UCSD-AML1 (cell line): ENCODE results near the gene LRRTM4.
"Not testable (repeated sequence)": the region's sequence is repeated elsewhere in the genome, so short reads cannot be mapped to it uniquely, and the experiment has no call there.

Source experiments
- DNase-seq: peaks from one replicate; lab custom pipeline; 2025; ENCODE audit not compliant: unreplicated experiment; lab: John Stamatoyannopoulos, UW

The LRRTM4 gene

DNA sequence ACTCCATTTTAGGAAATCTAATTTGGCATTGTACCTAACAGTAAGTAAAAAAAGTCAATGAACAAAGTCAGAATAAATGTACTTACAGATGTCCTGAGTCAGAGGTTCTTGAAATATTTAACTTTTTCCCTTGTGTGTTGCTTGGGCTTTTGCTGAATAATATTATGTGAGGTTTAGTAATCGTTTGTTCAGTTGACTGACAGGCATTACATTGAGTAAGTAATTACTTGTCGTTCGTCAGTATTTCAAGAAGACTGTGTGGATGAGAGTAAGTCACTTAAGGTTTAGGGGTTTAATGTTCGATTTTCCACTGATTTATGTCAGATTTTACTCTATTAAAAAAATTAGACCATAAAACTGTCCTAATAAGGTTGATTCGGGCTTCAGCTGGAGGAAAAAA lies 342.9 kb downstream of the LRRTM4 start:
- no peak for DNase-seq

DNA sequence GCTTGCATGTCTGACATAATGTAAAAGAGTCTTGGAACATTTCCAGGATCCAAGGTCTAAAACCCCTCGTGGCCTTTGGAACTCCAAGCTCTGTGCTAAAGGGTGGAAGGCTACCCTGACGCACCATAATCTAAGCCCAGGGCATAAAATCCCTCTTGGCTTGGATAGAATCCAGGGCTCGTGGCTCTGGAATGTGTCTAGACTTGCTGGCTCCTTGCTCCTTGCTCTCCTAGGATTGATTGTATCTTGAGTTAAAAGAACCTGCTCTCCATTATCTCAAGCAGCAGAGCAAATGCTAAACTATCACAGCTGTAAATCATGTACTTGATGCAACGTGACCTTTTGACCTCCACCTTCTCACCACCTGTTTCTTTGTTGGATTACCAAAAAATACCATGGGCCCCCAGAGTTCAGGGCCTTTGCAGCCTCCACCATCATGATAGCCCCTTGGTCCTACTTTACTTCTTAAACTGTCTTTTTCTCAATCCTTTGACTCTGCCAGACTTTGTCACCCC lies 346.9 kb downstream of the LRRTM4 start:
- not testable (repeated sequence) for DNase-seq

DNA sequence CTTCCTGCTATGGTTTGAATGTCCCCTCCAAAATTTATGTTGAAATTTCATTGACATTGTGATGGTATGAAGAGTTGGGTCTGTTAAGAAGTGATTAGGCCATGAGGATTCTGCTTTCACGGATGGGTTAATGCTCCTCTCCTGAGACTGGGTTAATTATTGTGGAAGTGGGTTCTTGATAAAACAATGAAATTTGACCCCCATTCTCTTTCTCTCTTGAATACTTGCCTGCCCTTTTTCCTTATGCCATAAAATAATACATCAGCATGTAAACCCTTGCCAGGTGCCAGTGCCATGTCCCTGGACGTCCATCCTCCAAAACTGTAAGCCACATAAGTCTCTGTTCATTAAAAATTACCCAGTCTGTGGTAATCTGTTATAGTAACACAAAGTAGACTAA lies 352.8 kb downstream of the LRRTM4 start:
- DNase-seq: no peak

DNA sequence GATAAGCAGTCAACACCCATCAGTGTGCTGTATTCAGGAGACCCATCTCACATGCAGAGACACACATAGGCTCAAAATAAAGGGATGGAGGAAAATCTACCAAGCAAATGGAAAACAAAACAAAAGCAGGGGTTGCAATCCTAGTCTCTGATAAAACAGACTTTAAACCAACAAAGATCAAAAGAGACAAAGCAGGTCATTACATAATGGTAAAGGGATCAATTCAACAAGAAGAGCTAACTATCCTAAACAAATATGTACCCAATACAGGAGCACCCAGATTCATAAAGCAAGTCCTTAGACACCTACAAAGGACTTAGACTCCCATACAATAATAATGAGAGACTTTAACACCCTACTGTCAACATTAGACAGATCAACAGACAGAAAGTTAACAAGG lies 358.2 kb downstream of the LRRTM4 start:
- not testable (repeated sequence) for DNase-seq

DNA sequence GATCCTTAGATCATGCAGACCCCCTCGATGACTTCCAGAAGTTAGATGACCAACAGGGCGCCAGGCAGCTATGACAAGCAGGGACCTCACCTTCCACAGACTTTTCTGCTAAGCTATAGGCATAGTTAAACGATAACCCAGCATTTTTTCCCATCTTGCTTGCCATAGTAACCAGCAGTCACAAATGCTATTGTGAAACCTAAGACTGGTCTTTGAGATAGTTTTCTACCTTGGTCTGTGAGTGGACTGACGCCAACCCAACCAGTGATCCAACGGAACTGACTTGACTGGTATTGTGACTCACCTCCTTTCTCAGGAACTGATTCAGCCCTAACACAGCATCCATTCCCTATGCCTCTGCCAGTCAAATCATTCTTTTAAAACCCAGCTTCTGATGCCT lies 361.2 kb downstream of the LRRTM4 start:
- no peak for DNase-seq

DNA sequence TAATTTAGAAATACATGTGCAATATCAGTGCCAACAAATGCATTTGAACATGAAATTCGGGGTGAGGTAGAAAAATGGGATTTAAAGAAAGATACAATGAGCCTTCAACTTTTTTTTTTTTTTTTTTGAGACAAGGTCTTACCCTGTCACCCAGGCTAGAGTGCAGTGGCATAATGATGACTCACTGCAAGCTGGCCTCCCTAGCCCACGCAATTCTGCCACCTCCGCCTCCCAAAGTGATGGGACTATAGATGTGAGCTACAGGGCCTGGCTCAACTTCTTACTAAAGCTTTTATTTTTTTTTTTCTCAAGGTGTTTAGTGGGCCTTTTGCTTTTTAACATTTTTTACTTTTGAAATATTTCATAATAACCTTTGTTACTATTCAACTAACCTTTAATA lies 365.6 kb downstream of the LRRTM4 start:
- no peak for DNase-seq

DNA sequence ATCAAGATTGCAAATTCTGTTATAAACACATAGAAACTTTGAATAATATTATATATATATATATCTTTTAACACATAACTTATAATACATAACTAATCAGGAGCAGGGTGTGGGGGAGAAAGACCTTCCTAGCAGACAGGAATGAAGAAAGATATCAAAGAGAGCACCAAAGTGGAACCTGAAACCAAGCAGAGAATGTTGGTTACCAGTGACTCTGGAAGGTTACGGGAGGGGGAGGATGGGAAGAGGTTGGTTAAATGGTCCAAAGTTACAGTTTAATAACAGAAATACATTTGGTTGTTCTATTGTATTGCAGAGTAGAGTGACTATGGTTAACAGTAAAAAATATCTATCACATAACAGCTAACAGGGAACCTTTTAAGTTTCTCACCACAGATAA lies 366.7 kb downstream of the LRRTM4 start:
- no peak for DNase-seq

DNA sequence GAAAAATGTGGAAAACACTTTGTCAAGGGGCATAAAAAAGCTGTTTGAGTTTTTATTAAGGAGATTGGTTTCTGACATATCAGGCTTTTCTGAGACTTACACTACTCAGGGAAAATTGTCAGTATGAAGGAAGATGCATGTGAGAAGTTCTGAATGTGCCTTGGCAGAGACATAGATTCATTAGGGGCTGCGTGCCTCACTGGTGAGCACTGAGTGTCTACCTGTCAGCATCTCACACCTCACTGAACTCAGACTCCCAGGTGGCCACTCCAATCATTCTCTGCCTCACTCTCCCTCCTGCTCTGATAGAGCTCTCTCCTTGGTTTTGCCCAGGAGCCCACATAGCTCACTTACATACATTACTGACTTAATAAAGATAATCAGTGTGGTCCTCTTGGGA lies 372.6 kb downstream of the LRRTM4 start:
- no peak for DNase-seq

DNA sequence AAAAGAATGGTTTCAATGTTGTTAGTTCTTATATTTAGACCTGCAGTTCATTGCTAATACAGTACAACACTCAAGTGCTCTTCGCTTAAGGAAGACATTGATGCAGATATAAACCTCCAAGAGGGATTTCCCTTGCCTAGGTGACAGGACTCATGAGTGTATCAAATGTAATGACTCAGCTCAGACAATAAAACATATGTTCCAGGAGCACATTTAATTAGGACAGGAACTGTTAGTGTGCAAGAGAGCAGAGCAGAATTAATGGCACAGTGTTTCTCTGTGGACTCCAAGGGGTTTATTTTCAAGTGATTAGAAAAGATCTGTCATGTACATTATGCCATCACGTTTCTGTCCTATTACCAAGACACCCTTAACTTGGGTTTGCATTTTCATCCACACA lies 375.0 kb downstream of the LRRTM4 start:
- DNase-seq: no peak

DNA sequence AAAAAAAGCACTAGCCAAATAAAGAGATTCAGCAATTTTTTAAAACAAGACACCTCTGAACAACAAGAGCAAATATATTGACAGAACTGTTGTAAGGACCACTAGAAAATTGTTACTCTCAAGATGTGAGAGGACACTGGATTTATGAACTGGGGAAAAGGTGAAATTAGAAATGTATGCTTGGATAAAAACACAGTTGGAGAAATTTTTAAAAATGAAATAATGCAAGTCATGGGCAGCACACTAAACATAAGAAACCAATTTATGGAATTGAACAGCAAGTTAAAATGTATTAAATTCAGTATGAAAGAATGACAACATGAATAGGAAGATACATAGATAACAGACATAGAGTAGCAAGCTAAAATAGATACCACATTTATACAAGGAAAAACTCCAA lies 377.4 kb downstream of the LRRTM4 start:
- DNase-seq: no peak

DNA sequence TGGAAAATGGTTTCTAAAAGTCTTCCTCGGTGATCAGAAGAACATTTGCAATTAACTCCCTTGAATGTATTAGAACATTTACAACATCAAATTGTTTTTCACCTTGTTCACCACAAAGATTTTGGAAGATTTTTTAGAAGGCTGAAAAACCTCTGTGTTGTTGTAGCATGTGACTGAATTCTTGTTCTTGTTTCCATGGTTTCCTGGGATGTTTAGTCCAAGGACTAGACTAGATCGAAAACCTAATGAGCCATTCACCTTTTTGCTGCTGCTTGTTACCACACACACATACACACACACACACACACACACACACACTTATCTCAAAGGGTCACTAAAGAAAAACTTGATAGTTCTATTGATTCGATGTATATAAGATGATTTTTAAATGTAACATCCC lies 380.0 kb downstream of the LRRTM4 start:
- no peak for DNase-seq

DNA sequence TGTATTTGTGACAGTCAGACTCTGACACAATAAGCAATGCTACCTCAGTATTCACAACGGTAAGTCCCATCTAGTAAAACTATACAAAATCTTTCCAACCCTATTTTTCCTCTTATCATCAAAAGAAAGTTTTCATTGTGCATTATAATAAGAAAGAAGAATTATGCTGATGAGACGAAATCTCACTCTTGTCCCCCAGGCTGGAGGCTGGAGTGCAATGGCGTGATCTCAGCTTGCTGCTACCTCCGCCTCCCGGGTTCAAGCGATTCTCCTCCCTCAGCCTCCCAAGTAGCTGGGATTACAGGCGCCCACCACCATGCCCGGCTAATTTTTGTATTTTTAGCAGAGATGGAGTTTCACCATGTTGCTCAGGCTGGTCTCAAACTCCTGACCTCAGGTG lies 393.7 kb downstream of the LRRTM4 start:
- not testable (repeated sequence) for DNase-seq

DNA sequence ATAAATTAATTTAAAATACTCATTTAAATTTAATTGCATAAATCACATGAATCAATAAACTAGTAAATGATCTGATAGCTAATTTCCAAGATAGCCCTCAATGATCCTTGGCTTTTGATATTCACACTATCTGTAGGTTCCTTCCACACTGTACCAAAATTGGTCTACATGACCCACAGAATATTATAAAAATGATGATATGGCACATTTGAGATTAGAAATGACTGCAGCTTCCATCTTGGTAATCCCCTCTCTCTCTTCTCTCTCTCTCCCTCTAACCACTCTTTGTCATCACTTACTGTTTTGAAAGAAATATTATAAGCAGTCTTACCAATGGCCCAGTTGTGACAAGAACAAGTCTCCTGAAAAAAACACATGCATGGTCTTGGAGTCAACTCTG lies 394.8 kb downstream of the LRRTM4 start:
- no peak for DNase-seq

DNA sequence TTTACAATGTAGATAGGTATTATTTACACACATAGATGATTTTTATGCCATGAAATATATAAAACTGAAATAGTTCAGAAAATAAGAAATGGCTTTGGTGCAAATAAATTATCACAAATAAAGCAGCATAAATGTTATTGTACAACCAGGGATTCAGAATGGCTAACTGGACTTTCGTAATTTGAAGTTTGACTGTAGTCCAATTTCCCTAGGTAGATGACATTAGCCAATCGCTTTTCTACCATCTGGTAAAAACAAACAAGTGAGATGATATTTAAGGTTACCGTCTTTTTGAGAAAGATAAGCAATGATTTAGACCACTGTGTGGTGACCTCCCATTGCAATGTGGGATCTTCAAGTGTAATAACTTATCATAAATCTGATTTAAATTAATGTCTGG lies 400.7 kb downstream of the LRRTM4 start:
- DNase-seq: no peak

DNA sequence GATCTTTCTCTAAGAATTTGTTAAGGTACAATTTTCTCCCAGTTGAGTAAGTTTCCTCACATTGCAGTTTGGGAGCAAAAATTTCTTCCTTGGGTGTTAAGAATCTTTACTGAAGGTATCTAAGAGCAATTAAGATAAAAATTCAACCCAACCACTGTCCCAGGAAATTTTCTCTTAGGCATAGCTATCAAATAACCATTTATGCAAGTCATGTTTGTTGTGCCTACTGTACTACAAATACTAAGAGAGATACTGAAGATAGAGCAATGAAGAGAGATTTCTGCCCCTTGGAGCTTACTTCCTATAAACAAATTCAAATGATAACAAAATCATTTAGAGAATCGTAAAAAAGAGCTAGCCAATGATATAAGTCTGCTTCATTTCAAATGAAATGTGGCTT lies 402.8 kb downstream of the LRRTM4 start:
- no peak for DNase-seq

DNA sequence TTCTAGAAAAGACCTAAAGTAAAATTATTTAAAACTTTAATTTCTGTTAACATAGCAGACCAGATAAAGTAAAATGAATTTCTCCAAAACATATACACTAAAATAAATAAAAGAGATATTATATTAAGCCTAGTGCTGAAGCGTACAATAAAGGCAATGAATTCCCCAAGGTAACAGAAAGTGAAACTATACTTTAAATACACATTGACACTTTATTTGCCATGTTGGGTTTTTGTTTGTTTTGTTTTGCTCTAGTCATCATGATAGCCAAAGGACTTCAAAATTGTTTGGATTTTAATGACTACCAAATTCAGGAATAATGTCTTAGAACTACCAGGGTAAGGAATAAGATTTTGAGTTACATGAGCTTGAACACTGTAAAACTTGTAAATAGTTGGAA lies 413.3 kb downstream of the LRRTM4 start:
- DNase-seq: no peak

DNA sequence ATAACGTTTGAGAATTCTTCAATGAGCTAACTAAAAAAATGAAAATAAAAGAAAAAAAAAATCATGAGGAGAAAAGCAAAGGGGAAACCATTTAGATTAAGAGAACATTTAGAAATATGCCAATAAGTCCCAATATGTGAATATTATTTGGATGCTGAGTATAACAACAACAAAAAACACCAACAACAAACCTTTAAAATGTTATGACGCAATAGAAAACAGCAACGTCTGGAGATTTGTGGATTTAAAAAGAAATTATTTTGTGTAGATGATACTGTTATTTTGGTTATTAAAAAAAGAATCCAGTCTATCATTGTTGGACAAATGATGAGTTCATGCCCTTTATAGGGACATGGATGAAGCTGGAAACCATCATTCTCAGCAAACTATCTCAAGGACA lies 417.2 kb downstream of the LRRTM4 start:
- DNase-seq: no peak

DNA sequence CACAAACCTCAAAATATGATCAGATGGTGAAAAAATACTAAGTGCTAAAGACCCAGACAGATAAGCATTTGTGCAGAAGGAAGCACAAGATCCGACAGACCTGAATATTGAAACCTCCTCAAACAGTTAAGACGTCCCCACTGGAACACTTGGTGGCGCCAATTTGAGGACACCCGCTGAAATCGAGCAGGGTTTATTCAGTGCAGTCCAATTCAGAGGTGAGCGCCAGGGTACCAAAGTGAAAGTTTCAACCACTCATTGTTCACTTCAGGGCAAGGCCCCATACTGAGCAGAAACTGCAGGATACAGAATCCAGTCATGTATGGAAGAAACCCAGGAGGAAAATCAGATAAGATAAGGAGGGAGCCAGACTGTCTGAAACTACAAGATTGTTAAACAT lies 417.6 kb downstream of the LRRTM4 start:
- DNase-seq: no peak

DNA sequence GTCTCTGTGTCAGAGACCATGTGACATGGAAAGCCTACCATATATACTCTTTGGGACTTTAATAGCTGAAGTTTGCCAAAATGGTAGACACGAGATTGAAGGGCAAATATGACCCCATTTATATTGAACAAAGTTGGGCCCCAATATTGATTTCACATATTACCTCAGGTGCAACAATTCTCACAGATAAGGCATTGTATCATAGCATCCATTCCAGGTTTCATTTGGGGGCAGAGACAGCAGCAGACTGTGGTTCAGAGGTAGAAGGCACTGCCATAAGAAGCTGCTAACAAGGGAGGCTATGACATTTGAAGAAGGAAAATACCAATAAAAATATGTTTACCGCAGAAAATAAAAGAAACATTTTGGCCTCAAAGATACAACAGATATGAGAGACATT lies 419.2 kb downstream of the LRRTM4 start:
- no peak for DNase-seq

DNA sequence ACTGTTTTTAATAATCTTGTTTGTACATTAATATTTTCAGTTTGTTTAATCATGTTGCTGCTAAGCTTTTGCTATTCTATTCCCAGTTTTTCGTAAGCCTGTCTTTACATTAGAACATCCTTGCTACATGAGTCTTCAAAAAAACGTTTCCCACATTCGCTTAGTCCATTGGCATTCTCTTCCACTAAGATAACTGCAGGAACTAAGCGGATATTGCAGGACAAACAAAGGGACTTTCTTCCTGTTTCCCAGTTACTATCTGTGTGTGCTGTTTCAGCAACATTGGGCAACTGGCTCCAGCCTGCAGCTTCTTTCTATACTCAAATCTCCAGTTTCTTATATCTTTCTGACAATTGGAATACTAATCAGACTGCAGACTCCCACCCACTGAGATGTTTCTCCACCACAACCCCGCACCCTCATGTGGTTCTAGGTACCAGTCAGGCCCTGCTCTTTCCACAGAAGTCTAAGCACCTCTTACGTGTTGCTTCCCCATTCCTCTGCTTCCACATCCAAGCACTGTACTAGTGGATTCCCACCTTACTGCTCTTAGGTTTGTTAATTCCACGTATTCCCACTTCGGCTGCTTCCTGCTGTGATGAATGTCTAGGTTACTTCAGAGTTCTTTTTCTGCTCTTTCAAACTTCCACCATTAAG lies 420.3 kb downstream of the LRRTM4 start:
- DNase-seq: no peak

DNA sequence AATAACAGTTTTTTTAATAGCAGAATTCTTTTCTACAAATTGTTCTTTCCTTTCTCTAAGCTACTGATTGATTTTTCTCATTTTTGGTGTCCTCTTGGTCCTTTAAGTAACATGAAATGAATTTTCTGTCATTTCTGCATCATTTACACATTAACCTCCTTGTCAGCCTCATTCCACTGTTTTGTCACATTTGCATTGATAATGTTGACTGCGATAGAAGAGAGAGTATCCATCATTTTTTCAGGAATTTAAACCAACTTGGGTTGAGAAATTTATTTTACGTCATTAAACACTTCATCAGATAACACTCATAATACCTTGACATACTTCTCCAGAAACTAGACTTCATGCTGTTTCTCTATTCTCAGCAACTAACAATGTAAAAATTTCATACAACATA lies 422.2 kb downstream of the LRRTM4 start:
- no peak for DNase-seq

DNA sequence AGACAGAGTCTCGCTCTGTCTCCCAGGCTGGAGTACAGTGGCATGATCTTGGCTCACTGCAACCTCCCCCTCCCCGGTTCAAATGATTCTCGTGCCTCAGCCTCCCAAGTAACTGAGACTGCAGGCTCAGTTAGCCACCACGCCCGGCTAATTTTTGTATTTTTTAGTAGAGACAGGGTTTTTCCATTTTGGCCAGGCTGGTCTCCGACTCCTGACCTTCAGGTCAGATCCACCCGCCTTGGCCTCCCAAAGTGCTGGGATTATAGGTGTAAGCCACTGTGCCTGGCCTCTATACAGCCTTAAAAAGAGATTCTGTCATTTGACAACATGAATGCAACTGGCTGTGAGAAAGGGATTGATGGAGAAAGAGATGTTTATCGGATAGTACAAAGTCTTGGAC lies 426.7 kb downstream of the LRRTM4 start:
- DNase-seq: not testable (repeated sequence)

DNA sequence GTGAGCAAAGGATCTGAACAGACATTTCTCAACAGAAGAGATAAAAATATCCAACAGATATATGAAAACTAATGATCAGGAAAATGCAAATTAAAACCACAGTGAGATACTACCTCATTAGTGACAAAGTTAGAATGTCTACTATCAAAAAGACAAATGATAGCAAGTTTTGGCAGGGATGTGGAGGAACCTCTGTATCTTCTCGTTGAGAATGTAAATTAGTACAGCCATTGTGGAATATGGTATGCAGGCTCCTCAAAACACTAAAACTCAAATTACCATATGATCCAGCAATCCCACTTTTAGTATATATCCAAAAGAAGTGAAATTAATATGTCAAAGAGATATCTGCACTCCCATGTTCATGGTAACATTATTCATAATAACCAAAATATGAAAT lies 427.1 kb downstream of the LRRTM4 start:
- DNase-seq: no peak
